ENCODE data around the gene PGP.
"Not testable (repeated sequence)": the region's sequence is repeated elsewhere in the genome, so short reads cannot be mapped to it uniquely, and the experiment has no call there.

Gene PGP

DNA sequence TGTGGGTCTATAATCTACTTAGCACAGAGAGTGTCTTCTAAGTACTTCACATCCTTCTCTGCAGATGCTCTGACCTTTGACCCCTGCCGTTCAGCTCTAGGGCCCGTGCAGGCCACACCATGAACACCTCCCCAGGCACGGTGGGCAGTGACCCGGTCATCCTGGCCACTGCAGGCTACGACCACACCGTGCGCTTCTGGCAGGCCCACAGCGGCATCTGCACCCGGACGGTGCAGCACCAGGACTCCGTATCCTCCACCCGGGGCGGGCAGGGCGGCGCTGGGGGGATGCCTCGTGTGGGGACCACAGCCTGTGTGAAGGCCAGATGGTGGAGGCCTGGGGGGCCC, 8.7 kb downstream of the PGP start:
- DNase-seq (ENCODE audit: low read depth) = no peak
- peak overlapping the region; percentile 76 for H3K4me3 ChIP-seq (ENCODE audit: control insufficient read depth, low read depth, low read length)
- TF ChIP-seq, protein P1, sequence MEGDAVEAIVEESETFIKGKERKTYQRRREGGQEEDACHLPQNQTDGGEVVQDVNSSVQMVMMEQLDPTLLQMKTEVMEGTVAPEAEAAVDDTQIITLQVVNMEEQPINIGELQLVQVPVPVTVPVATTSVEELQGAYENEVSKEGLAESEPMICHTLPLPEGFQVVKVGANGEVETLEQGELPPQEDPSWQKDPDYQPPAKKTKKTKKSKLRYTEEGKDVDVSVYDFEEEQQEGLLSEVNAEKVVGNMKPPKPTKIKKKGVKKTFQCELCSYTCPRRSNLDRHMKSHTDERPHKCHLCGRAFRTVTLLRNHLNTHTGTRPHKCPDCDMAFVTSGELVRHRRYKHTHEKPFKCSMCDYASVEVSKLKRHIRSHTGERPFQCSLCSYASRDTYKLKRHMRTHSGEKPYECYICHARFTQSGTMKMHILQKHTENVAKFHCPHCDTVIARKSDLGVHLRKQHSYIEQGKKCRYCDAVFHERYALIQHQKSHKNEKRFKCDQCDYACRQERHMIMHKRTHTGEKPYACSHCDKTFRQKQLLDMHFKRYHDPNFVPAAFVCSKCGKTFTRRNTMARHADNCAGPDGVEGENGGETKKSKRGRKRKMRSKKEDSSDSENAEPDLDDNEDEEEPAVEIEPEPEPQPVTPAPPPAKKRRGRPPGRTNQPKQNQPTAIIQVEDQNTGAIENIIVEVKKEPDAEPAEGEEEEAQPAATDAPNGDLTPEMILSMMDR (IDR thresholded peaks at IDR 0.05; ENCODE audit: control insufficient read depth, insufficient read depth, low read depth, low read length, missing control alignments) = no peak

DNA sequence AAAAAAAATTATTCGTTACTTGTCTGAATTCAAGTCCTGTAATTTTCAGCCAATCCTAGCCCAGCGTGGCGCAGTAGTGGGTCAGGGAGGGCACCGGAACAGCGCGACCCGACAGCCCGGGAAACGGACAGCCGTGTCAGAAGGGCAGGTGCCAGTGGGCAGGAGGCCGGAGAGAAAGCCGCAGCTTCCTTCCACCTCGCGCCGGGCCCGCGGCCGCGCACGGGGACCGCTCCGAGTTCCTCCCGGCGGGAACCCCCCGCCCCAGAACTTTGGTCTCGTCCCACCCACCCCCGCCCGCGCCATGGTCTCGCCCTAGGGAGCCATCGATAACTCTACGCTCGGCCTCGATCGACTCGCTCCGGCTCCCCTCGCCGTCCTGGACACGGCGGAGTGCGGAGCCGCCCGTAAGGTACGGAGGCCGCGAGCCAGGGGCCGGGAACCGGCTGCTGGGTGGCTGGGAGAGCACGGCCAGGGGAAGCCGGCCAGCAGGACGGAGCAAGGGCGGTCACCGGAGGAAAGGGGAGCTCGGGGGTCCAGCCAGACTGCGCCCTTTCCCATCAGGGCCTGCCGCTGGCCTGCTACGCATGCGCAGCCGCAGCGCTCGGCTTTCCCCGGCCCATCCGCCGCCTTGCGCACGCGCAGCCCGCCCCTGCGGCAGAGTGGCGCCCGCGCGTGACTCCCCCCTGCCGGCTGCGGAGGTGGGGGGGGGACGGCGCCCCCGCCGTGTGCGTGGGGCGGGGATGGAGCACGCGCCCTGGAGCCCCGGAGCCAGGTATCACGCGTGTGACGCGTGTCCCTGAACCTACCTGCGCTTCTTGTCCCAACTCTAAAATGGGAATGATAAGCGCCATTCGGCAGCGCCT, 9.3 kb downstream of the PGP start, which contains the start of gene MLST8:
MLST8 (plus strand) TSS at position 351 of the 863 bp plus-strand sequence. CDS start 632 bp downstream, outside the sequence.
- H3K4me3 ChIP-seq (ENCODE audit: control insufficient read depth, low read depth, low read length) = peak within 1 kb of the TSS; percentile 76
- DNase-seq (ENCODE audit: low read depth) = peak; percentile 33
- TF ChIP-seq, protein P1 (IDR thresholded peaks at IDR 0.05; ENCODE audit: control insufficient read depth, insufficient read depth, low read depth, low read length, missing control alignments) = no peak

DNA sequence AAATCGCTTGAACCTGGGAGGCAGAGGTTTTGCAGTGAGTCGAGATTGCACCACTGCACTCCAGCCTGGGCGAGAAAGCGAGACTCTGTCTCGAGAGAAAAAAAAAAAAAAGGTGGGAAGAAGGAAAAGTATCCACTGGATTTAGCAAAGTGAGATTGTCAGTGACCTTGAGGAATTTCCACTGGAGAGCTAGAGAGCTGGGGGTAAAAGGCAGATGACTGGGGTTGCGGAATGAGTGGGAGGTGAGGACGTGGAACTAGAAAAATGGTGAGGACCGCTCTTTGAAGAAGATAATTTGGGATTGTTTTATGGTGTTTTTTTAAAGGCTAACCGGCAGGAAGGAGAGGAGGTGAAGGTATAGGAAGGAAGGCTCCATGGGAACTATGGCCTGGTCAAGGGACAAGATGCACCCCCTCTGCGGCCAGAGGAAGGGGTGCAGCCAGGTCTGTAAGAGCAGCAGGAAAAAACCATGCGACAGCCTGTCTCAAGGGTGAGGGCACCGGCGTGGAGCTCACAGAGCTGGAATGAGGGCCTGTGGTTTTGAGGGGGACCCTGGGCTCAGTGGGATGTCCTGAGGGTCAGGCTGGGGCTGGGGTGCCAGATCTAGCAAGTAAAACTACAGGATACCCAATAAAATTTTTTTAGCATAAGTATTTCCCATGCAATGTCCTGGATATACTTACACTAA, 10.1 kb downstream of the PGP start:
- TF ChIP-seq, protein P1 (IDR thresholded peaks at IDR 0.05; ENCODE audit: control insufficient read depth, insufficient read depth, low read depth, low read length, missing control alignments) = no peak
- H3K4me3 ChIP-seq (ENCODE audit: control insufficient read depth, low read depth, low read length) = peak overlapping the region; percentile 76
- no peak for DNase-seq (ENCODE audit: low read depth)

DNA sequence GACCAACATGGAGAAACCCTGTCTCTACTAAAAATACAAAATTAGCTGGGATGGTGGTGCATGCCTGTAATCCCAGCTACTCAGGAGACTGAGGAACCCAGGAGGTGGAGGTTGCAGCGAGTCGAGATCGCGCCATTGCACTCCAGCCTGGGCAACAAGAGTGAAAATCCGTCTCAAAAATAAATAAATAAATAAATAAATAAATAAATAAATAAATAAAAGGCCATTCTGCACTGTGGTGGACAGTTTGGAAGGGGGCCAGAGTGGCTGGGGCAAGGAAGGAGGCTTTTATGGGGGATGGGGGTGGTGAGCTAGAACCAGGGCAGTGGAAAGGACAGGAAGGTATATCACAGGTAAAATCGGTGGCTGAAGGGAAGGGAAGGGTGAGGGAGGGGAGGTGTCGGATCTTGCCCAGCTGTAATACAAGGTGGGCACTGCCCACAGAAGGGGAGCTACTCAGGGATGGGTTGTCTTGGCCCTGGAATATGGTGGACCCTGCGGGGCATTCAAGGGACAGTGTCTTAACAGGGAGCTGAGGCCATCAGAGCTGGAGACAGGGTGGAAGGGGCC, 11.4 kb downstream of the PGP start:
- DNase-seq (ENCODE audit: low read depth); H3K4me3 ChIP-seq (ENCODE audit: control insufficient read depth, low read depth, low read length): not testable (repeated sequence)

DNA sequence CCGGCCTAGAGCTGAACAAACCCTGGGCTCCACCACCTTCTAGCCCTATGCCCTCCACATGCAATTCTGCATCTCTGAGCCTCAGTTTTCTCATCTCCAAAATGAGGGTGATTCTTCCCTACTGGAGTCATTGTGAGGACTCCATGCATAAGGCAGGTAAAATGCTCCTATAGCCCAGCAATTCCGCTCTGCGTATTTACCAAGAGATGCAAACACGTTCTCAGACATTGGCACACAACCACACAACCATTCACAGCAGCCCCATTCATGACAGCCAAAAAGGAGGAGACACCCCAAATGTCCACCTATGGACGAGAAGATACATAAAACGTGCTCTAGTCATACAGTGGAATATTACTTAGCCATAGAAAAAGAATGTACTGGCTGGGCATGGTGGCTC, 14.3 kb downstream of the PGP start:
- no peak for DNase-seq (ENCODE audit: low read depth)
- TF ChIP-seq, protein P1 (IDR thresholded peaks at IDR 0.05; ENCODE audit: control insufficient read depth, insufficient read depth, low read depth, low read length, missing control alignments) = no peak
- H3K4me3 ChIP-seq (ENCODE audit: control insufficient read depth, low read depth, low read length) = no peak overlapping the region

DNA sequence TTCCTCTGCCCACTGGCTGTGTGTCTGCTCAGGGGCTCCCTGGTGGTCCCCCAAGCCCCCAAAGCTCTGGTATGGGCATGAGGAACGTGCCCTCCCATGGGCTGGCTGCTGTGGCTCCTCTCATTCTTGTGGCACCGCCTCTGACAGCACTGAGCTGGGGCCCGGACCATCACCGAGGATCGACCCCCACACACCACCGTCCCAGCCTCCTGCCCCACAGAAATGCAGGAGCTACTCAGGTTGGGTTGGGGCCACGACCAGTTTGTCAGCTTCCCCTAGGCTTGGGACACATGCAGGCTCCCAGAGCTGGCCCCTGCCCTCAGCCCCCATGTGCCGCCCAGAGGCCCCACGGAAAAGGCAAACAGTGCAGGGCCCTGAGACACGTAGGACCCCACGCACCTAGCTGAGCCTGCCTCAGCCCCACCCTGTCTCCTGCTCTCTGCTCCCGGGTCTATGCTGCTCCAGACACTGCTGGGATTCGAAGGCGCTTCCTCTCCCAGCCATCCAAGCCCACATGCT, 15.0 kb downstream of the PGP start:
- no peak overlapping the region for H3K4me3 ChIP-seq (ENCODE audit: control insufficient read depth, low read depth, low read length)
- TF ChIP-seq, protein P1 (IDR thresholded peaks at IDR 0.05; ENCODE audit: control insufficient read depth, insufficient read depth, low read depth, low read length, missing control alignments) = no peak
- no peak for DNase-seq (ENCODE audit: low read depth)

All from AG09309 (cell line).